Activated CD8-positive, alpha-beta T cell treated with anti-CD3 and anti-CD28 coated beads for 36 hours (primary cell): Measurements from ENCODE around the gene HES2. TPM values are rescaled to one million over a fixed set of nuclear protein-coding genes. Genes with fewer than 3 reads are reported as not detected.
"Not testable (repeated sequence)": the region's sequence is repeated elsewhere in the genome, so short reads cannot be mapped to it uniquely, and the experiment has no call there.

Experiments
- ATAC-seq: fragments of 200-7000 bp; cut with Tn5 transposase; one replicate; pipeline ENCODE4 v1.10.0; 2021; ENCODE audit warnings: mild to moderate bottlenecking, moderate library complexity
- CTCF ChIA-PET: fragments of 350-600 bp; sonication (Branson Sonifier 250); formaldehyde crosslinking; loops from one replicate; lab custom pipeline; 2021; ENCODE audit warnings: antibody characterized with exemption; lab: Charles Lee
- POLR2A ChIA-PET: fragments of 350-600 bp; sonication (Branson Sonifier 250); formaldehyde crosslinking; loops from one replicate; lab custom pipeline; 2021; ENCODE audit warnings: antibody characterized with exemption; lab: Charles Lee
- DNase-seq: peaks from one replicate; pipeline ENCODE4 v3.0.0-alpha.2; 2020
- H3K27ac Mint-ChIP-seq: one replicate; pipeline ENCODE4 v1.8.0; 2021; ENCODE audit warnings: mild to moderate bottlenecking, mixed read lengths
- H3K27me3 Mint-ChIP-seq: one replicate; pipeline ENCODE4 v1.8.0; 2021; ENCODE audit warnings: mixed read lengths
- H3K36me3 Mint-ChIP-seq: one replicate; pipeline ENCODE4 v1.8.0; 2021; ENCODE audit warnings: low read depth, mixed read lengths
- H3K4me1 Mint-ChIP-seq: one replicate; pipeline ENCODE4 v1.8.0; 2021; ENCODE audit warnings: low read depth, mixed read lengths
- H3K4me3 Mint-ChIP-seq: one replicate; pipeline ENCODE4 v1.8.0; 2021; ENCODE audit warnings: mild to moderate bottlenecking, moderate library complexity, mixed read lengths
- H3K9me3 Mint-ChIP-seq: one replicate; pipeline ENCODE4 v1.8.0; 2021; ENCODE audit warnings: mixed read lengths
- intact Hi-C: fragments of 100-400 bp; cut with micrococcal nuclease; formaldehyde crosslinking; loops from one replicate; pipeline ENCODE4 v1.10.0; 2022
- total RNA-seq, 2 experiments: library from RNA; stranded (reverse); gene quantifications; one replicate each; pipeline ENCODE4 v1.2.3, GENCODE V29; 2021
- TF ChIP-seq, protein P1 (sequence below): fragments of 200-600 bp; IDR thresholded peaks from one replicate; pipeline ENCODE4 v1.8.0; 2022; ENCODE audit warnings: antibody characterized with exemption, mild to moderate bottlenecking

Gene HES2
- total RNA-seq, 2 experiments from 2014 or later, result 0.29 TPM; not detected in 1

DNA sequence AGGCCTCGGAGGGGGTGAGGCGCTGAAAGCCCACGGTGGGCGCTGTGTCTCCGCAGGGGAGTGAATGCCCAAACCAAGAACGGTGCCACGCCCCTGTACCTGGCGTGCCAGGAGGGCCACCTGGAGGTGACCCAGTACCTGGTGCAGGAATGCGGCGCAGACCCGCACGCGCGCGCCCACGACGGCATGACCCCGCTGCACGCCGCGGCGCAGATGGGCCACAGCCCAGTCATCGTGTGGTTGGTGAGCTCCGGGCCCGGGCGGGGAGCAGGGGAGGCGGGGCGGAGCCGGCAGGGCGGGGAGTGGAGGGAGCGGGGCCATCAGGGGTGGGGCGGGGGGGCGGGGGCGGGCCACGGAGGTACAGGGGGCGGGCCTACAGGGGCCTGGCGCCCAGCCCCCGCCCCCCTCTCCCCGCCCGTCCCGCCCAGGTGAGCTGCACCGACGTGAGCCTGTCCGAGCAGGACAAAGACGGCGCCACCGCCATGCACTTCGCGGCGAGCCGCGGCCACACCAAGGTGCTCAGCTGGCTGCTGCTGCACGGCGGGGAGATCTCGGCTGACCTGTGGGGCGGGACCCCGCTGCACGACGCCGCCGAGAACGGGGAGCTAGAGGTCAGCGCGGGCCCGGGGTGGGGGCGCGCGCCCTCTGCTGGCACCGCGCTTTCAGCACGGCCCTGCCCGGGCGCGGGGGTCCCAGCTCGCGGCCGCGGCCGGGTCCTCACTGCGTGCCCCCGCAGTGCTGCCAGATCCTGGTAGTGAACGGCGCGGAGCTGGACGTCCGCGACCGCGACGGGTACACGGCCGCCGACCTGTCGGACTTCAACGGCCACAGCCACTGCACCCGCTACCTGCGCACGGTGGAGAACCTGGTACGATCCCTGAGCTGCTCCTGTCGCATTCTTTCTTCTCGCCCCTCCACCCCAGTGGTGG lies 20.7 kb upstream of the HES2 start:
- intact Hi-C loops, result no loop called here
- DNase-seq (peak; percentile 82), ATAC-seq (peak; percentile 89)
- no peak overlapping the region for H3K4me3 Mint-ChIP-seq
- H3K36me3 Mint-ChIP-seq, result no peaks in the 10 kb centered on the region
- H3K4me1 Mint-ChIP-seq, result peaks cover 7% of the 10 kb centered on the region
- POLR2A ChIA-PET, result interaction anchor here (1.1 kb wide), 1 partner anchor 18 kb away, joined by 3 read pairs; no protein-coding TSS in a partner anchor
- TF ChIP-seq, protein P1, sequence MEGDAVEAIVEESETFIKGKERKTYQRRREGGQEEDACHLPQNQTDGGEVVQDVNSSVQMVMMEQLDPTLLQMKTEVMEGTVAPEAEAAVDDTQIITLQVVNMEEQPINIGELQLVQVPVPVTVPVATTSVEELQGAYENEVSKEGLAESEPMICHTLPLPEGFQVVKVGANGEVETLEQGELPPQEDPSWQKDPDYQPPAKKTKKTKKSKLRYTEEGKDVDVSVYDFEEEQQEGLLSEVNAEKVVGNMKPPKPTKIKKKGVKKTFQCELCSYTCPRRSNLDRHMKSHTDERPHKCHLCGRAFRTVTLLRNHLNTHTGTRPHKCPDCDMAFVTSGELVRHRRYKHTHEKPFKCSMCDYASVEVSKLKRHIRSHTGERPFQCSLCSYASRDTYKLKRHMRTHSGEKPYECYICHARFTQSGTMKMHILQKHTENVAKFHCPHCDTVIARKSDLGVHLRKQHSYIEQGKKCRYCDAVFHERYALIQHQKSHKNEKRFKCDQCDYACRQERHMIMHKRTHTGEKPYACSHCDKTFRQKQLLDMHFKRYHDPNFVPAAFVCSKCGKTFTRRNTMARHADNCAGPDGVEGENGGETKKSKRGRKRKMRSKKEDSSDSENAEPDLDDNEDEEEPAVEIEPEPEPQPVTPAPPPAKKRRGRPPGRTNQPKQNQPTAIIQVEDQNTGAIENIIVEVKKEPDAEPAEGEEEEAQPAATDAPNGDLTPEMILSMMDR, result peak; percentile 48
- H3K9me3 Mint-ChIP-seq, result no peaks in the 10 kb centered on the region
- peaks cover 28% of the 10 kb centered on the region for H3K27me3 Mint-ChIP-seq
- no peak overlapping the region for H3K27ac Mint-ChIP-seq
- CTCF ChIA-PET, result interaction anchor here (0.7 to 5.3 kb wide), 15 partner anchors 8 to 238 kb away, joined by 3 to 43 read pairs (median 4); partner anchors contain the start of gene TNFRSF25

DNA sequence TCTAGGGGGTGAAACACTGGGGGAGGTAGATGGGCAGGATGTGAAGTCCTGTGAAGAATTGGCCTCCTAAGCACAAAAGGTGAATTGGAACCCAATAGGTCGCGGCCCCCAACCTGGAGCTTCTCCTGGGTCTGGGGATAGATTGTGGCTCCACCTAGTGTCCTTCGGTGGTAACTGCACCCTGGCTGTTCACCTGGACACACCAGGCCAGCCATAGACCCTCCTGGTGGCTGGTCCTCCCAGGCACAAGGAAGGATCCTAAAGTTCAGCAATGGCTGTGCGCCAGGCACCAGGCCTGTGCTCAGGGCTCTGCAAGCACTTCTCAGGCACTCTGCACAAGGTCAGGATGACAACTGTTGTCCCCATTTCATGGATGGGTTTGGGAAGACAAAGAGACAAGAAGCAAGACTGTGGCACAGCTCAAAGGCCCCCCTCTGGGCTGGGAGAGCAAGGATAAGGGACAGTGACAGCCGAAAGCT lies 18.4 kb upstream of the HES2 start:
- Mint-ChIP-seq H3K4me3 (no peak overlapping the region), H3K36me3 (no peaks in the 10 kb centered on the region), H3K27ac (no peak overlapping the region), H3K4me1 (peaks cover 4% of the 10 kb centered on the region), H3K9me3 (no peaks in the 10 kb centered on the region), H3K27me3 (peaks cover 22% of the 10 kb centered on the region)
- TF ChIP-seq, protein P1, result peak; percentile 93
- DNase-seq (peak; percentile 82), ATAC-seq (peak; percentile 75)
- ChIA-PET CTCF (interaction anchor here (0.6 to 8.1 kb wide), 37 partner anchors 8 to 214 kb away, joined by 3 to 75 read pairs (median 5); partner anchors contain the start of genes HES2 and ICMT), POLR2A (interaction anchor here (0.8 to 1.6 kb wide), 4 partner anchors 15 to 141 kb away, joined by 3 to 4 read pairs (median 3); no protein-coding TSS in a partner anchor)
- intact Hi-C loops, result no loop called here

DNA sequence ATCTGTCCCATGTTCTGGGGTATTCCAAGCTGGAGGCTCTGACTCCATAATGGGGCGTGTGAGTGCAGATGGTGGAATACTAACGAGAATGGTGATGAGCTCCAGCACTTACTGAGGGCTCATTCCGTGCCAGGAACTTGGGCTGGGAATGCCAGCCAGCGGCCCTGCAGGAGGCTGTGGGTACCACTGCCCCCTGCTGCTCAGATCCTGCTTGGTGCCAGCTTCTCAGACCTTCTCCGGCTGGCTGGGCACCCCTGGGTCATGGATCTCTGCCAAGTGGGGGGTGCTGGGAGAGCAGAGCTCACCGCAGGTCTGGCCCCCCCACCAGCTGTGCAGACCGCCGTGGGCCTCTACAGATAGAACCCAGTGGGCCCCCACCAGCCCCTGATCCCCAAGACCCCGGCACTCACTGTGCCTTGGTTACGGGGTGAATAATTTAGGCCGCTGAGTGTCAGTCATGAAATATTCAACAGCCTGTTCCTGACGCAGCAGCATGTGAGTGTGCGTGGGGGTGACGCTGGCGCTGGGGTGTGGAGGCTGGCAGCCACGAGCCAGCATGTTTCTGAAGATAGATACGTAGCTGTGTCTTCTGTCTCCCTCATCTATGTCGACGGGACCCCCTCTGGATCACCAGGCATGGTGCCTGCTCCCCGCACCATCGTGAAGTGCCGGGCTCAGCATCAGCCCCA lies 17.4 kb upstream of the HES2 start:
- H3K9me3 Mint-ChIP-seq, ATAC-seq, H3K4me1 Mint-ChIP-seq, intact Hi-C loops, DNase-seq, H3K27ac Mint-ChIP-seq, H3K4me3 Mint-ChIP-seq, H3K36me3 Mint-ChIP-seq: not testable (repeated sequence)
- POLR2A ChIA-PET, result interaction anchor here (0.8 to 1.6 kb wide), 2 partner anchors 14 to 15 kb away, joined by 3 to 4 read pairs; no protein-coding TSS in a partner anchor
- peaks cover 22% of the 10 kb centered on the region for H3K27me3 Mint-ChIP-seq
- CTCF ChIA-PET, result interaction anchor here (0.6 to 8.1 kb wide), 29 partner anchors 7 to 215 kb away, joined by 3 to 75 read pairs (median 6); partner anchors contain the start of genes HES2 and ICMT

DNA sequence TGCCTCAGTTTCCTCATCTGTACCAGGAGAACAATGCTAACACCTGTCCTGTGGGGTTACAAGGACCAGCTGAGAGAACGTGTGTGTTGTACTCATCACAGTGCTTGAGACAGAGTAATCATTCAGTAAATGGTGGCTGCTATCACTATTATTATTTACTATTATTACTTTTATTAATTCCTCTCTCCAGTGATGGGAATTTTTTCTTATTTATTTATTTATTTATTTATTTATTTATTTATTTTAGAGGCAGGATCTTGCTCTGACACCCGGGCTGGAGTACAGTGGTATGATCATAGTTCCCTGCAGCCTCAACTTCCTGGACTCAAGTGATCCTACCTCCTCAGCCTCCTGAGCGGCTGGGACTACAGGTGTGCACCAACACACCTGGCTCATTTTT lies 16.6 kb upstream of the HES2 start:
- POLR2A ChIA-PET, result interaction anchor here (1.6 kb wide), 1 partner anchor 13 kb away, joined by 4 read pairs; no protein-coding TSS in a partner anchor
- DNase-seq, H3K36me3 Mint-ChIP-seq, H3K4me3 Mint-ChIP-seq, H3K4me1 Mint-ChIP-seq, H3K9me3 Mint-ChIP-seq, H3K27ac Mint-ChIP-seq, intact Hi-C loops, ATAC-seq: not testable (repeated sequence)
- CTCF ChIA-PET, result interaction anchor here (1.3 to 8.1 kb wide), 6 partner anchors 10 to 189 kb away, joined by 3 to 75 read pairs (median 26); no protein-coding TSS in a partner anchor
- H3K27me3 Mint-ChIP-seq, result peaks cover 18% of the 10 kb centered on the region

DNA sequence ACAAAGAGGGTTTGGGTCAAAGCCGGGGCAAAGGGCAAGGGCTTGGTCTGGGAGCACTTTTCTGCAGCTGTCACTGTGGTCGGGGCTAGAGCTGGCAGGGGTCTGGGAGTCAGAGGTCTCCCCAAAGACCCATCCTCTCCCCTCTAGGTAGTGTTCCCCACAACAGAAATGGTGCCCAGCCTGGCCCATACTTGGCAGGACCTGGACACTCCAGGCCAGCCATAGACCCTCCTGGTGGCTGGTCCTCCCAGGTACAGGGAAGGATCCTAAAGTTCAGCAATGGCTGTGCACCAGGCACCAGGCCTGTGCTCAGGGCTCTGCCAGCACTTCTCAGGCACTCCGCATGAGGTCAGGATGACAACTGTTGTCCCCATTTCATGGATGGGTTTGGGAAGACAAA lies 15.8 kb upstream of the HES2 start:
- CTCF ChIA-PET, result interaction anchor here (1.4 to 8.1 kb wide), 2 partner anchors 13 to 22 kb away, joined by 3 to 75 read pairs; no protein-coding TSS in a partner anchor

More for the DNA sequence above, 15.8 kb upstream of the HES2 start:
- ATAC-seq, result no peak
- TF ChIP-seq, protein P1, result no peak
- H3K27me3 Mint-ChIP-seq, result peaks cover 14% of the 10 kb centered on the region
- DNase-seq, result no peak
- no peak overlapping the region for H3K4me3 Mint-ChIP-seq
- peaks cover 2% of the 10 kb centered on the region for H3K4me1 Mint-ChIP-seq
- H3K27ac Mint-ChIP-seq, result no peak overlapping the region
- no peaks in the 10 kb centered on the region for H3K9me3 Mint-ChIP-seq
- intact Hi-C loops, result no loop called here
- POLR2A ChIA-PET, result no interaction called here
- no peaks in the 10 kb centered on the region for H3K36me3 Mint-ChIP-seq
